Heart right ventricle (tissue), 16 donors: ENCODE results near the gene HSPA12A. TPM values are rescaled to one million over a fixed set of nuclear protein-coding genes. Genes with fewer than 3 reads are reported as not detected.

Source experiments
- ATAC-seq, 8 donors: fragments of 200-7000 bp; cut with Tn5 transposase; one replicate each; pipeline ENCODE4 v1.9.1; 2020; ENCODE audit warnings: mild to moderate bottlenecking in 8 of 8, moderate library complexity in 8 of 8, moderate number of reproducible peaks in 1 of 8
- DNase-seq, 2 donors: peaks; one replicate each; pipeline ENCODE4 v3.0.0-alpha.2; 2020
- H3K27ac ChIP-seq, 10 donors: fragments of 200-600 bp; sonication (generic) in 2 of 10; one replicate each; pipeline versions ENCODE4 v1.5.0 to v1.8.0; 2020 to 2022; ENCODE audit warnings: mild to moderate bottlenecking in 3 of 10
- H3K27me3 ChIP-seq, 7 donors: fragments of 200-600 bp; one replicate each; pipeline ENCODE4 v1.8.0; 2021 to 2022; ENCODE audit warnings: mild to moderate bottlenecking in 2 of 7
- H3K36me3 ChIP-seq, 9 donors: fragments of 200-600 bp; sonication (generic) in 1 of 9; one replicate each; pipeline versions ENCODE4 v1.5.0 to v1.8.0; 2020 to 2022; ENCODE audit warnings: mild to moderate bottlenecking in 2 of 9
- H3K4me1 ChIP-seq, 9 donors: fragments of 200-600 bp; sonication (generic) in 1 of 9; one replicate each; pipeline versions ENCODE4 v1.5.0 to v1.8.0; 2020 to 2022; ENCODE audit warnings: mild to moderate bottlenecking in 4 of 9
- H3K4me3 ChIP-seq, 10 donors: fragments of 200-600 bp; sonication (generic) in 2 of 10; one replicate each; pipeline versions ENCODE4 v1.5.0 to v1.8.0; 2020 to 2022; ENCODE audit warnings: mild to moderate bottlenecking in 7 of 10, moderate library complexity in 2 of 10
- H3K9me3 ChIP-seq, 11 donors: fragments of 200-600 bp in 10 of 11; sonication (generic) in 2 of 11; one replicate each; pipeline versions ENCODE4 v1.5.0 to v1.8.0; 2013 to 2022; ENCODE audit warnings: mild to moderate bottlenecking in 2 of 11, control low read depth in 1 of 11, moderate library complexity in 1 of 11
- WGBS, 2 donors: extraction: QIAGEN DNeasy Blood & Tissue Kit; methylation state at CpG; one replicate each; pipeline ENCODE4 v1.1.7; 2013; ENCODE audit warnings: inconsistent platforms in 1 of 2; 5-methylcytosine and 5-hydroxymethylcytosine counted together
- intact Hi-C, 10 donors: fragments of 100-400 bp; cut with DNase I; formaldehyde crosslinking; loops; one replicate each; pipeline versions ENCODE4 v1.11.1 to v1.14.2; 2022
- long read RNA-seq, 3 donors: library from polyadenylated mRNA; unstranded; transcript quantifications; one replicate each; pipeline ENCODE4 v2.0.0, GENCODE V29; 2020 to 2021
- polyA plus RNA-seq, 2 donors: library from polyadenylated mRNA; stranded (reverse); fragments of 200-250 nt; gene quantifications; one replicate each; pipeline ENCODE4 v1.2.3, GENCODE V29; 2013
- total RNA-seq, 10 donors: library from RNA; stranded (reverse); fragmentation: NEBNext Ultra II Directional in 3 of 10; extraction: Animal tissue kit (Norgen Biotek cat#: 25700) in 3 of 10; gene quantifications; one replicate each; pipeline versions ENCODE4 v1.2.1 to v1.2.4, GENCODE V29; 2021 to 2023
- TF ChIP-seq, protein P1 (sequence below), 9 donors: fragments of 200-600 bp; sonication (generic) in 2 of 9; IDR thresholded peaks; one replicate each; pipeline versions ENCODE4 v1.5.0 to v1.8.0; 2021 to 2022; ENCODE audit warnings: antibody characterized with exemption in 9 of 9, mild to moderate bottlenecking in 5 of 9, moderate library complexity in 1 of 9
- donor health status: Arrhythmogenic right ventricular cardiomyopathy.
- donor health status: ischemic (EF 13 %, LVEDD 7.1; RV severe dilation, severe dysfunction).
- donor health status: healthy with polysubstance abuse.
- donor health status: DM: no; HTN: yes; CAD: no.
- donor health status: DM: no; HTN: no; CAD: no.
- donor health status: ischemic (EF 25% LVEDD 6.9; RV normal size, moderate dysfunction).
- donor health status: ischemic (EF 25% LVEDD 5.7; RV mildly dilated, moderate dysfunction).
- donor health status: healthy.
- donor health status: DM: yes; HTN: yes; CAD: no.
- donor health status: Ischemic cardiomyopathy.
- donor health status: ischemic (EF 35%, LVEDD 5.7; RV mildly dilated, moderate dysfunction).
- donor health status: nonischemic (EF 11% LVEDD 7.7; RV severe dilation, severe dysfunction).
- donor health status: DM: yes; HTN: yes; CAD: no.
- donor health status: PGD.
- donor health status: ischemic (EF 29% LVEDD 5.4; RV normal size, mild dysfunction).
- donor health status: nonischemic (EF 23%, LVEDD 6.1; RV moderate dilation, normal function).

Gene HSPA12A, protein sequence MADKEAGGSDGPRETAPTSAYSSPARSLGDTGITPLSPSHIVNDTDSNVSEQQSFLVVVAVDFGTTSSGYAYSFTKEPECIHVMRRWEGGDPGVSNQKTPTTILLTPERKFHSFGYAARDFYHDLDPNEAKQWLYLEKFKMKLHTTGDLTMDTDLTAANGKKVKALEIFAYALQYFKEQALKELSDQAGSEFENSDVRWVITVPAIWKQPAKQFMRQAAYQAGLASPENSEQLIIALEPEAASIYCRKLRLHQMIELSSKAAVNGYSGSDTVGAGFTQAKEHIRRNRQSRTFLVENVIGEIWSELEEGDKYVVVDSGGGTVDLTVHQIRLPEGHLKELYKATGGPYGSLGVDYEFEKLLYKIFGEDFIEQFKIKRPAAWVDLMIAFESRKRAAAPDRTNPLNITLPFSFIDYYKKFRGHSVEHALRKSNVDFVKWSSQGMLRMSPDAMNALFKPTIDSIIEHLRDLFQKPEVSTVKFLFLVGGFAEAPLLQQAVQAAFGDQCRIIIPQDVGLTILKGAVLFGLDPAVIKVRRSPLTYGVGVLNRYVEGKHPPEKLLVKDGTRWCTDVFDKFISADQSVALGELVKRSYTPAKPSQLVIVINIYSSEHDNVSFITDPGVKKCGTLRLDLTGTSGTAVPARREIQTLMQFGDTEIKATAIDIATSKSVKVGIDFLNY
- 10 to 100 TPM in 6 of 10 donors, 1 to 10 TPM in 4; 9.1 to 18.1 (median 10.7) TPM for total RNA-seq
- polyA plus RNA-seq, result 1 to 10 TPM; 5.1 to 7.2 TPM
- long read RNA-seq, donor 1, partial matches to known transcripts, result 5 of 18 reads
- long read RNA-seq, donor 1, other reads (novel, unspliced or antisense), result 13 of 18 reads
- long read RNA-seq, donor 2, full-length matches to known transcripts, result 4 of 13 reads
- long read RNA-seq, donor 2, partial matches to known transcripts, result 2 of 13 reads
- long read RNA-seq, donor 2, other reads (novel, unspliced or antisense), result 7 of 13 reads
- long read RNA-seq, donor 3, full-length matches to known transcripts, result 7 of 48 reads
- long read RNA-seq, donor 3, partial matches to known transcripts, result 4 of 48 reads
- long read RNA-seq, donor 3, other reads (novel, unspliced or antisense), result 37 of 48 reads

DNA sequence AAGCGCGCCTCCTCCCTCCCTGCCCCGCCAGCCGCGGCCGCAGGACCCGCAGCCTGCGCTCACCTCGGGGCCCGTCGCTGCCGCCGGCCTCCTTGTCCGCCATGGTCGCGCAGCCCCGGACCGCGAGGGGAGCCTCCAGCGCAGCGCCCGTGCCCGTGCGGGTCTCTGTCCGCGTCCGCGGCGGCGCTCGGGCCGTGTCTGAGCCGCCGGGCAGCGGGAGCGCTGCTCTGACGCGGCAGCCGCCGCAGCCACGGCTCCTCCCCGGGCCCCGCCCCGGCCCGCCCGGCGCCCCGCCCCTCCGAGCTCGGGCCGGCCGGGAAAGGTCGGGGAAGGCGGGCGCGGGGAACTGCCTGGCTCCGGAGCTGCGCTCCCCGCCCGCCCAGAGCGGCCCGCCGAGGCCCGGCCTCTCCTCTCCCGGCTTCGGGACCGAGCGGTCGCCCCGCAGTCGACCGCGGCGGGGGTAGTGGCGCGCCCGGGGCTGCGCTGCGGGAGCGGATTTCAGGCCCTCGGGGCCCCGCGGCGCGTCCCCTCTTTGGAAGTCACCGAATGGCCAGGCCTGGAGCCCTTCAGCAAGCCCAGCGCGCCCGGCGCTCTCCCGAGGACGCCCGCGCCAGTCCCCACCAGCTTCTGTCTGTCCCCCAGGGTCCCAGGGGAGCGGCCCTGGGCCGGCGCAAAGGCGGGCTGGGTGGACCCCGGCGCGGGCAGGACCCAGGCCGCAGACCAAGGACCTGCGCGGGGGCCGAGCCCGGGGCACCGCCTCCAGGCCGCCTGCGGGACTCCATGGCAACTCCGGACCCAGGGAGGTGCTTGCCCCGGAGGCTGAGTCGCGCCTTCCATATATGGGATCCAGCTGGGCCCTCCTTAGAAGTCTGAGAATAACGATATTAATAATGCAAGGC, at the start of gene HSPA12A:
TSS of gene HSPA12A (minus strand) at position 200 of the 899 bp plus-strand sequence. CDS start at position 103, 97 bp downstream.
- H3K9me3 ChIP-seq, result no peaks in the 10 kb centered on the region
- peak within 1 kb of the TSS; percentile 74 to 97 (median 95) for H3K27ac ChIP-seq
- intact Hi-C loops, result loop anchor here in 8 of 10 donors (2.0 to 10.0 kb wide), 5 partner anchors 48 to 60 kb away; no protein-coding TSS in a partner anchor
- peaks cover 0 to 76% (median 18%) of the 10 kb centered on the region in 7 donors for H3K27me3 ChIP-seq
- H3K36me3 ChIP-seq, result no peaks in the 10 kb centered on the region
- ATAC-seq (peak; percentile 87 to 95 (median 94)), DNase-seq (peak; percentile 73 to 82)
- H3K4me1 ChIP-seq, result peaks cover 3 to 19% (median 17%) of the 10 kb centered on the region in 9 donors
- WGBS, 2 donors, result 0 to 1% methylated on average over 65 to 113 of the region's 114 CpGs
- H3K4me3 ChIP-seq, result peak within 1 kb of the TSS; percentile 67 to 95 (median 84)
- TF ChIP-seq, protein P1, sequence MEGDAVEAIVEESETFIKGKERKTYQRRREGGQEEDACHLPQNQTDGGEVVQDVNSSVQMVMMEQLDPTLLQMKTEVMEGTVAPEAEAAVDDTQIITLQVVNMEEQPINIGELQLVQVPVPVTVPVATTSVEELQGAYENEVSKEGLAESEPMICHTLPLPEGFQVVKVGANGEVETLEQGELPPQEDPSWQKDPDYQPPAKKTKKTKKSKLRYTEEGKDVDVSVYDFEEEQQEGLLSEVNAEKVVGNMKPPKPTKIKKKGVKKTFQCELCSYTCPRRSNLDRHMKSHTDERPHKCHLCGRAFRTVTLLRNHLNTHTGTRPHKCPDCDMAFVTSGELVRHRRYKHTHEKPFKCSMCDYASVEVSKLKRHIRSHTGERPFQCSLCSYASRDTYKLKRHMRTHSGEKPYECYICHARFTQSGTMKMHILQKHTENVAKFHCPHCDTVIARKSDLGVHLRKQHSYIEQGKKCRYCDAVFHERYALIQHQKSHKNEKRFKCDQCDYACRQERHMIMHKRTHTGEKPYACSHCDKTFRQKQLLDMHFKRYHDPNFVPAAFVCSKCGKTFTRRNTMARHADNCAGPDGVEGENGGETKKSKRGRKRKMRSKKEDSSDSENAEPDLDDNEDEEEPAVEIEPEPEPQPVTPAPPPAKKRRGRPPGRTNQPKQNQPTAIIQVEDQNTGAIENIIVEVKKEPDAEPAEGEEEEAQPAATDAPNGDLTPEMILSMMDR (IDR thresholded peaks at IDR 0.05), result no peak

DNA sequence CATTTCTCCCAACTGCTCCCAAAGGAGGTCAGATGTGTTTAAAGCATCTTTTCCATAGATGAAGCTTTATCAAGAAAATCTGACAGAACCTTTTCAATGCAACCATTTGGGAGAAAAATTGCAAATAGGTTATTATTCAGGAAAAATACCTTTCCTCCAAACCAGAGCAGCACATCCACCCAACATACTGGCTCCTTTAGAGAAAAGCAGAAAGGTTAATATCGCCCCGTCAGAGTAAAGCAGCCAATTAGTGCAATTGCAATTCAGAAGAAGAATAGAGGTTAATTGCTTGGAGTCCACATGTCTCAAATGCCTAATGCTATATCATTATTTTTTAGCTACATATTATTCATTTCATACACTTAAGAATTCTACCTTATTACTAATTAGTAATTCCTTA, 48.9 kb upstream of the HSPA12A start:
- H3K27ac ChIP-seq, result no peak overlapping the region
- 98 to 99% methylated on average over 2 of the region's 2 CpGs for WGBS, 2 donors
- H3K27me3 ChIP-seq, result peaks cover 0 to 33% (median 17%) of the 10 kb centered on the region in 7 donors
- TF ChIP-seq, protein P1 (IDR thresholded peaks at IDR 0.05), result no peak
- no peaks in the 10 kb centered on the region for H3K36me3 ChIP-seq
- no peaks in the 10 kb centered on the region for H3K9me3 ChIP-seq
- H3K4me1 ChIP-seq, result peaks cover 0 to 12% (median 4%) of the 10 kb centered on the region in 9 donors
- ATAC-seq (no peak), DNase-seq (no peak)
- intact Hi-C loops, result no loop called here
- H3K4me3 ChIP-seq, result no peak overlapping the region

DNA sequence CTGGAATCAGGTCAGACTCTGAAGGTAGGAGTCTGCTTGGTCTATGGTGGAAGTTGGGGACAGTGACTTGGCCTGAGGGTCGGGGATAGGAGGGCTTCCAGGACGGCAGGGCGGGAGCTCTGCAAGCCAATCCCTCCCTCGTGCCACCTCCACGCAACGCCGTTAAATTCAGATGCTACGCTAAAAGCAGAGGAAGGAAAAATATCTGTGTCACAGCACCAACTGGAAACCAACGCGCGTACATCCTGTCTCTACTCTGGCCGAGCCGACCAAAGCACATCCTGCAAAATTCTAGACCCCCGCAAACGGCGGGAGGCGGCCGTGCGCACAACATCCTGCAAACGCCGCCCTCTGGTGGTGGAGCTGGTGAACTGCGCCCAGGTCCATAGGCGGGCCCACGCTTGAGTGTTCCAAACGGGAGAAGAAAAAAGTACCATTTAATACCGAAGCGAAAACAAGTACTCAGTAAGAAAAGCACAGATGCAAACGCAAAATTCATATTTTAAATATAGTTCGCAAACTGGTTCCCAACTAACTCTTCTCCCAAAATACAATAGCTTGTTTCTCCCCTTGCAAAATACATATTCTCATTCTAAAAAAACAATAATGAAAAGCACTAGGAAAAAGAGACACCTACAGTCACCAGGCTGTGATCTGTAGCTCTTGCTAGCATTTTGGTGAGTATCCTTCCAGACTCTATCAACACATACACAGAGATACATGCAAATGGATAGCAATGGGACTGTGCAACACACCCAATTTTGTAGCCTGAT, 45.7 kb upstream of the HSPA12A start:
- intact Hi-C loops, result loop anchor here (1.0 to 5.0 kb wide), 4 partner anchors 105 to 107 kb away; no protein-coding TSS in a partner anchor
- DNase-seq (peak; percentile 81), ATAC-seq (peak; percentile 79 to 93 (median 86))
- H3K4me1 ChIP-seq, result peaks cover 0 to 12% (median 4%) of the 10 kb centered on the region in 9 donors
- TF ChIP-seq, protein P1 (IDR thresholded peaks at IDR 0.05), result peak; percentile 97 to 100 (median 100)
- H3K9me3 ChIP-seq, result no peaks in the 10 kb centered on the region
- H3K27ac ChIP-seq, result no peak overlapping the region
- peak overlapping the region in 7 of 10 donors; percentile 5 to 44 (median 28) for H3K4me3 ChIP-seq
- H3K27me3 ChIP-seq, result peaks cover 0 to 21% (median 13%) of the 10 kb centered on the region in 7 donors
- 3 to 4% methylated on average over 29 of the region's 29 CpGs for WGBS, 2 donors
- H3K36me3 ChIP-seq, result no peaks in the 10 kb centered on the region
